ENCODE data around the gene CTIF.

GRCh38 chr18:48763719-48764100 lies 224.9 kb downstream of the CTIF start:
- no peak for TF ChIP-seq POLR2AphosphoS5 (IDR thresholded peaks at IDR 0.05; ENCODE audit: low read depth, low read length)
- TF ChIP-seq POLR2A (IDR thresholded peaks at IDR 0.05; ENCODE audit: low read depth, low read length) = no peak
